ENCODE measurements around the gene TIMM29. TPM values are rescaled to one million over a fixed set of nuclear protein-coding genes. Genes with fewer than 3 reads are reported as not detected.

Gene TIMM29
- total and polyA plus RNA-seq, 2 donors (not counting 1 experiment from before 2014, with no cell fraction given), result 8.4 to 24.2 TPM

DNA sequence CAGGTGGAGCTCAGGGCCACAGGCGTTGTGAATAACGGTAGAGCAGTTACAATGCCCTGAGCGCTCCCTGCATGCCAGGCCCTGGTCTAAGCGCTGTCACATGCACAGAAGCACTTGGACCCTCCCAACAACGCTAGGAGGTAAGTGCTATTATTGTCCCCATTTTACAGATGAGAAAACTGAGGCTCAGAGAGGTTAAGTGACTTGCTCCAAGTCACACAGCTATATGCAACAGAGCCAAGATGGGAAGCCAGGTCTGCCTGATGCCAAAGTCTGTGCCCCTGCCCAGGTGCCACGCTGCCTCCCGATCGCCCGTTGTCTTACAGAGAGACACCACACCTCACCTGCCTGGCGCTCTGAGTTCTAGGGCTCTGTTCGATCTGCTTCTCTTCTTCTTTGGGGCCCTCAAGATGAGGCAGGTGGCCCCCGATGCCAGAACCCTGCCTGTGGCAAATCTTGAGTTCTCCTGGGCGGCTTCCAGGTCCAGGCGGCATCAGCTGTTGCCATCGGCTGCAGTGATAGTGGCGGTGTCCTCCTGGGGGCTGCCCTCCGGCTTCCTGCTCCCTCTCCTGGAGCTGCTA lies 20.1 kb upstream of the TIMM29 start:
- H2AFZ ChIP-seq (ENCODE audit: insufficient read depth, low read depth, low read length, poor library complexity, severe bottlenecking), result no peak overlapping the region
- no peak for TF ChIP-seq EZH2 (IDR thresholded peaks at IDR 0.05; ENCODE audit: borderline replicate concordance, insufficient read depth, low read depth, low read length, poor library complexity, severe bottlenecking)
- TF ChIP-seq CTCF (IDR thresholded peaks at IDR 0.05), result no peak
- peaks cover 6% of the 10 kb centered on the region for H3K79me2 ChIP-seq (ENCODE audit: control insufficient read depth, insufficient read depth, low read length)
- H3K9ac ChIP-seq (ENCODE audit: low read length), result no peak overlapping the region
- POLR2A ChIA-PET, result no interaction called here
- DNase-seq (no peak), ATAC-seq (ENCODE audit: low read depth) (no peak)
- H3K9me3 ChIP-seq (ENCODE audit: control extremely low read depth in 1 of 3, control insufficient read depth in 2 of 3, insufficient read depth in 1 of 3, low read length in 2 of 3), result no peaks in the 10 kb centered on the region
- H4K20me1 ChIP-seq (ENCODE audit: control insufficient read depth, insufficient read depth, low read length, poor library complexity, severe bottlenecking), result no peaks in the 10 kb centered on the region
- no peaks in the 10 kb centered on the region for H3K4me1 ChIP-seq (ENCODE audit: control insufficient read depth in 2 of 2, insufficient read depth in 2 of 2, low read length in 2 of 2)
- H3K27me3 ChIP-seq (replicated peaks in 1 of 4; ENCODE audit: control extremely low read depth in 1 of 4, control insufficient read depth in 3 of 4, insufficient read depth in 4 of 4, low read length in 3 of 4), result no peaks in the 10 kb centered on the region
- no peak overlapping the region for H3K4me3 Mint-ChIP-seq
- H3K27ac Mint-ChIP-seq, result no peak overlapping the region
- H3K9me3 Mint-ChIP-seq (ENCODE audit: insufficient read depth), result no peaks in the 10 kb centered on the region
- H3K27me3 Mint-ChIP-seq, result no peaks in the 10 kb centered on the region
- H3K27ac ChIP-seq (ENCODE audit: low read length in 2 of 2), result no peak overlapping the region
- whole genome bisulfite sequencing (ENCODE audit: insufficient coverage), result 98% methylated on average over 17 of the region's 17 CpGs
- no peaks in the 10 kb centered on the region for H3K4me1 Mint-ChIP-seq
- CTCF ChIA-PET, result interaction anchor here (0.6 to 1.6 kb wide), 2 partner anchors 28 to 719 kb away, joined by 3 read pairs; no protein-coding TSS in a partner anchor
- intact Hi-C loops (cut with micrococcal nuclease), result no loop called here
- H3K36me3 ChIP-seq (replicated peaks in 1 of 2; ENCODE audit: control extremely low read depth in 1 of 2, control insufficient read depth in 1 of 2, extremely low read depth in 1 of 2, insufficient read depth in 2 of 2, low read length in 1 of 2), result peaks cover 0 to 31% of the 10 kb centered on the region in 2 experiments
- no peak overlapping the region for H3K4me3 ChIP-seq (ENCODE audit: control extremely low read depth in 1 of 5, extremely low read depth in 1 of 5, insufficient read depth in 1 of 5, low read depth in 2 of 5, low read length in 4 of 5)
- no peak overlapping the region for H3K4me2 ChIP-seq (replicated peaks; ENCODE audit: low read depth, low read length, poor library complexity, severe bottlenecking)

DNA sequence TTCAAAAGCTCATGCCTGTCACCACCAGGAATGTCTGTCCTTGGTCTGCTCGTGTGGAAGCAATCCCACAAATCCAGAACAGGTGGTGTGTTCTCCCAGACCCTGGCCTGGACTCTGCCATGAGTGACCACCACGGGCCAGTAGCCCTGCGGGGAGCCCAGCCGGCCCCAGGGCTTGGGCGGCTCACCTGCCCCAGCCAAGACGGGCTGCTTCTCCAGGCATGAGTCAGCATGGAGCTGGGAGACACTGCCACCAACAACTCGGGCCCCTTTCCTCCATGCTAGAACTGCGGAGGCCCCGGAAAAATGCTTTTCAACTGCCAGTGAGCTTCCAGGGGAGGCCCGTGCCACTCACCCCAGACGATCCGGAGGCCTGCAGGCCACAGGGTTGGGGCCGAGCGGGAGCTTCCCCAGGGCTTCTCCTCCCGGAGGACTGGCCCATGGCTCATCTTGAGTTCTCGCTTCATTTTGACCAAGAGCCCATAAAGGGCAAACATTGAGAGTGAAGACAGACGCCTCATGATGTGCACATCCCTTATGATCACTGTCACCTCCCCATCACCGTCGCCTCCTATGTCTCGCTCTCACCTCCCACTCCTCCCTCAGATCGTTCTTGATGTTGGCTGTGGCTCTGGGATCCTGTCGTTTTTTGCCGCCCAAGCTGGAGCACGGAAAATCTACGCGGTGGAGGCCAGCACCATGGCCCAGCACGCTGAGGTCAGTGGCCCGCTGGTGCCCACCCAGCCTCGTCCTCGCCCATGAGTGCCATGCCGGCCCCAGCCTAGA lies 16.8 kb upstream of the TIMM29 start:
- no peak overlapping the region for H3K9ac ChIP-seq (ENCODE audit: low read length)
- no peak overlapping the region for H2AFZ ChIP-seq (ENCODE audit: insufficient read depth, low read depth, low read length, poor library complexity, severe bottlenecking)
- H3K27ac ChIP-seq (ENCODE audit: low read length in 2 of 2), result no peak overlapping the region
- POLR2A ChIA-PET, result no interaction called here
- H3K4me2 ChIP-seq (replicated peaks; ENCODE audit: low read depth, low read length, poor library complexity, severe bottlenecking), result no peak overlapping the region
- intact Hi-C loops (cut with micrococcal nuclease), result no loop called here
- 98% methylated on average over 31 of the region's 31 CpGs for WGBS (ENCODE audit: insufficient coverage)
- no peaks in the 10 kb centered on the region for H3K4me1 ChIP-seq (ENCODE audit: control insufficient read depth in 2 of 2, insufficient read depth in 2 of 2, low read length in 2 of 2)
- H3K4me1 Mint-ChIP-seq, result no peaks in the 10 kb centered on the region
- no peaks in the 10 kb centered on the region for H3K9me3 Mint-ChIP-seq (ENCODE audit: insufficient read depth)
- TF ChIP-seq EZH2 (IDR thresholded peaks at IDR 0.05; ENCODE audit: borderline replicate concordance, insufficient read depth, low read depth, low read length, poor library complexity, severe bottlenecking) (no peak), CTCF (IDR thresholded peaks at IDR 0.05) (no peak)
- no peaks in the 10 kb centered on the region for H4K20me1 ChIP-seq (ENCODE audit: control insufficient read depth, insufficient read depth, low read length, poor library complexity, severe bottlenecking)
- H3K9me3 ChIP-seq (ENCODE audit: control extremely low read depth in 1 of 3, control insufficient read depth in 2 of 3, insufficient read depth in 1 of 3, low read length in 2 of 3), result no peaks in the 10 kb centered on the region
- H3K4me3 ChIP-seq (ENCODE audit: control extremely low read depth in 1 of 5, extremely low read depth in 1 of 5, insufficient read depth in 1 of 5, low read depth in 2 of 5, low read length in 4 of 5), result no peak overlapping the region
- H3K27ac Mint-ChIP-seq, result no peak overlapping the region
- H3K79me2 ChIP-seq (ENCODE audit: control insufficient read depth, insufficient read depth, low read length), result no peaks in the 10 kb centered on the region
- no peak for ATAC-seq (ENCODE audit: low read depth)
- H3K27me3 Mint-ChIP-seq, result no peaks in the 10 kb centered on the region
- H3K27me3 ChIP-seq (replicated peaks in 1 of 4; ENCODE audit: control extremely low read depth in 1 of 4, control insufficient read depth in 3 of 4, insufficient read depth in 4 of 4, low read length in 3 of 4), result no peaks in the 10 kb centered on the region
- H3K36me3 ChIP-seq (replicated peaks in 1 of 2; ENCODE audit: control extremely low read depth in 1 of 2, control insufficient read depth in 1 of 2, extremely low read depth in 1 of 2, insufficient read depth in 2 of 2, low read length in 1 of 2), result peaks cover 0 to 39% of the 10 kb centered on the region in 2 experiments
- no peak for DNase-seq
- CTCF ChIA-PET, result interaction anchor here (1.4 kb wide), 1 partner anchor 48 kb away, joined by 3 read pairs; no protein-coding TSS in a partner anchor
- no peak overlapping the region for H3K4me3 Mint-ChIP-seq

All from B cell (primary cell).